PFSK-1 (cell line): ENCODE measurements around the gene ZDHHC14.

Source experiments
- POLR2AphosphoS5 ChIP-seq: IDR thresholded peaks from 2 replicates; pipeline ENCODE4 v1.6.1; 2012; ENCODE audit warnings: low read depth, mild to moderate bottlenecking, control low read depth, low read length, moderate library complexity
- TF ChIP-seq, protein P1 (sequence below), 2 experiments: IDR thresholded peaks; 2 replicates each; pipeline versions ENCODE4 v1.6.1 to v1.8.0; 2011 to 2012; ENCODE audit warnings: low read depth in 2 of 2, low read length in 2 of 2, control low read depth in 1 of 2, inconsistent platforms in 1 of 2, mild to moderate bottlenecking in 1 of 2, moderate library complexity in 1 of 2; ENCODE audit not compliant: insufficient read depth in 1 of 2

DNA sequence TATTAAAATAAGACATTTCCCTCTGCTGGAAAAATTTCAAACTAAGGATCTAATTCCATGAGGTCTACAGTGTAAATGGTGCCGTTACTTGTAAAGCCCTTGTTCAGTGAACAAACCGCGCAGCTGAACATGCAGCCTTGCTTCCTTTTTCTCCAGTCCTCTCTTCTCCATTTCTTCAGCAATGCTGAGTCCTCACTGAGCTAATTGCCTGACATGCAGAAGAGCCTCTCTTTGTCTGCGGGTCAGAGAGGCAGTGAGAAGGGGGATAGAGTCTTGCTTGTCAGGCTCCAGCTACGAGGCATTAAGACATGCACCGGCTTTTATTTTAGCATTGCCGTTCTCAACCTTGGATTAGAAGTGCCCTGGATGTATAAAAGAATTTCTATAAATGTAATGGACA is 25.7 kb downstream of the ZDHHC14 start:
- no peak for TF ChIP-seq POLR2AphosphoS5
- TF ChIP-seq, protein P1, sequence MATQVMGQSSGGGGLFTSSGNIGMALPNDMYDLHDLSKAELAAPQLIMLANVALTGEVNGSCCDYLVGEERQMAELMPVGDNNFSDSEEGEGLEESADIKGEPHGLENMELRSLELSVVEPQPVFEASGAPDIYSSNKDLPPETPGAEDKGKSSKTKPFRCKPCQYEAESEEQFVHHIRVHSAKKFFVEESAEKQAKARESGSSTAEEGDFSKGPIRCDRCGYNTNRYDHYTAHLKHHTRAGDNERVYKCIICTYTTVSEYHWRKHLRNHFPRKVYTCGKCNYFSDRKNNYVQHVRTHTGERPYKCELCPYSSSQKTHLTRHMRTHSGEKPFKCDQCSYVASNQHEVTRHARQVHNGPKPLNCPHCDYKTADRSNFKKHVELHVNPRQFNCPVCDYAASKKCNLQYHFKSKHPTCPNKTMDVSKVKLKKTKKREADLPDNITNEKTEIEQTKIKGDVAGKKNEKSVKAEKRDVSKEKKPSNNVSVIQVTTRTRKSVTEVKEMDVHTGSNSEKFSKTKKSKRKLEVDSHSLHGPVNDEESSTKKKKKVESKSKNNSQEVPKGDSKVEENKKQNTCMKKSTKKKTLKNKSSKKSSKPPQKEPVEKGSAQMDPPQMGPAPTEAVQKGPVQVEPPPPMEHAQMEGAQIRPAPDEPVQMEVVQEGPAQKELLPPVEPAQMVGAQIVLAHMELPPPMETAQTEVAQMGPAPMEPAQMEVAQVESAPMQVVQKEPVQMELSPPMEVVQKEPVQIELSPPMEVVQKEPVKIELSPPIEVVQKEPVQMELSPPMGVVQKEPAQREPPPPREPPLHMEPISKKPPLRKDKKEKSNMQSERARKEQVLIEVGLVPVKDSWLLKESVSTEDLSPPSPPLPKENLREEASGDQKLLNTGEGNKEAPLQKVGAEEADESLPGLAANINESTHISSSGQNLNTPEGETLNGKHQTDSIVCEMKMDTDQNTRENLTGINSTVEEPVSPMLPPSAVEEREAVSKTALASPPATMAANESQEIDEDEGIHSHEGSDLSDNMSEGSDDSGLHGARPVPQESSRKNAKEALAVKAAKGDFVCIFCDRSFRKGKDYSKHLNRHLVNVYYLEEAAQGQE (IDR thresholded peaks at IDR 0.05; ENCODE audit: insufficient read depth in 1 of 2, low read depth in 2 of 2, low read length in 2 of 2), result no peak
